Naive B cell (primary cell): ENCODE measurements around the gene SLC16A3. TPM values are rescaled to one million over a fixed set of nuclear protein-coding genes. Genes with fewer than 3 reads are reported as not detected.

Experiments used
- ATAC-seq, 2 donors: fragments of 150-1000 bp; cut with Tn5 transposase; 2 replicates each; pipeline ENCODE4 v1.10.0; 2021; ENCODE audit warnings: low read depth in 2 of 2, mild to moderate bottlenecking in 2 of 2, moderate library complexity in 2 of 2
- DNase-seq: peaks from one replicate; pipeline ENCODE4 v3.0.0; 2022
- H3K27ac Mint-ChIP-seq, 6 donors: one replicate each; pipeline ENCODE4 v1.8.0; 2020 to 2022; ENCODE audit warnings: mild to moderate bottlenecking in 6 of 6, mixed read lengths in 6 of 6, moderate library complexity in 5 of 6, inconsistent platforms in 2 of 6
- H3K27me3 Mint-ChIP-seq, 3 donors: one replicate each; pipeline ENCODE4 v1.8.0; 2021 to 2022; ENCODE audit warnings: mixed read lengths in 3 of 3, mild to moderate bottlenecking in 1 of 3
- H3K36me3 Mint-ChIP-seq, 2 donors: one replicate each; pipeline ENCODE4 v1.8.0; 2020 to 2022; ENCODE audit warnings: mixed read lengths in 2 of 2, inconsistent platforms in 1 of 2, mild to moderate bottlenecking in 1 of 2
- H3K4me1 Mint-ChIP-seq, 3 donors: one replicate each; pipeline ENCODE4 v1.8.0; 2020 to 2022; ENCODE audit warnings: mixed read lengths in 3 of 3, inconsistent platforms in 1 of 3, mild to moderate bottlenecking in 1 of 3, moderate library complexity in 1 of 3
- H3K4me3 Mint-ChIP-seq, 8 donors: one replicate each; pipeline ENCODE4 v1.8.0; 2020 to 2022; ENCODE audit warnings: mild to moderate bottlenecking in 8 of 8, mixed read lengths in 8 of 8, moderate library complexity in 8 of 8, inconsistent platforms in 2 of 8
- H3K9me3 Mint-ChIP-seq, 7 donors: one replicate each; pipeline ENCODE4 v1.8.0; 2020 to 2022; ENCODE audit warnings: mixed read lengths in 7 of 7, mild to moderate bottlenecking in 5 of 7, inconsistent platforms in 2 of 7, moderate library complexity in 1 of 7
- polyA plus RNA-seq, 6 donors: library from polyadenylated mRNA; unstranded; fragments of 300-500 nt; fragmentation: Illumina TruSeq; gene quantifications; one replicate each; pipeline ENCODE4 v1.2.3, GENCODE V29; 2021; ENCODE audit warnings: low read depth in 6 of 6

Gene SLC16A3
- polyA plus RNA-seq, 6 donors from 2014 or later: 1.9 to 3.6 (median 1.9) TPM

DNA sequence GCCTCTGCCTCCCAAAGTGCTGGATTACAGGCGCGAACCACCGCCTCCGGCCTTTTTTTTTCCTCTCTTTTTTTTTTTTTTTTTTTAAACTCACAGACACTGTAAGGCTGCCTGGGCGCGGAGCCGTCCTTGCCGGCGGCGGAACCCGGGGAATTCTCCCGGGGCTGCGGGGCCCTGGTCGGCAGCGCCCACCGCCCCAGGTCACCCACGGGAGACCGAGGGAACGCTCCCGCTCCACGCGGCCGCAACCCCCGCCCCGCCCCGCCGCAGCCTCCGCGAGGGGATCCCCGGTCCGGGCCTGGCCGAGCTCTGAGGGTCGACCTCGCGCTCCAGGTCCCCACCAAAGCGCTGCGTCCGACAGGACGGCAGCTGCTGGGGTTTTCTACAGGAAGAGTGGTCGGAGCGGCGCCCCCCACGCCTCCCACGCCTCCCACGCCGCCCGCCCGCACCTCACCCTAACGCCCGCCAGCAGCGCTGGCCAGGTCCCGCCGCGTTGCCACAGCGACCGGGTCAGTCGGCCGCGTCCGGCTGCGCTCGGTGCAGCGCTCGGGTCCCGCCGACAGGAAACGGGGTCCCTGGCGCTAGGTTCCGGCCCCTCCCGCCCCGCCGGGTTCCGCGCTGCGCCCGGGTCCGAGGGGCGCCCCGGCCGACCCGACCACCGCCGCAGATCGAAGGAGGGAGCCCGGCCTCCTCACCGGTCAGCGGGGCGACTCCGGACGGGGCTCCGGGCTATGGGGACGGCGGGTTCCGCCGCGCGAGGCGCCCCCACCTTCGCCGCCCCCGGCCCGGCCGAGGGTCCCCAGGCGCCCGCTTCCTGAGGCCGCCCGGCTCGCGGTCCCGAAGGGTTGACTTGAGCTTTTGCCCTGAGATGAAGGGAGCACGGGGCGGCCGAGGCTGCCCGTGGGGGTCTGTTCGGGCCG is 16.3 kb upstream of the SLC16A3 start, which contains the start of gene CCDC57:
CCDC57 (minus strand) TSS at position 512 of the 920 bp plus-strand sequence. CDS start 10,898 bp downstream, outside the sequence.
- H3K27ac Mint-ChIP-seq: peak within 1 kb of the TSS; percentile 47 to 93 (median 84)
- peak; percentile 76 for DNase-seq
- H3K4me3 Mint-ChIP-seq: peak within 1 kb of the TSS; percentile 77 to 90 (median 82)
- H3K9me3 Mint-ChIP-seq: no peaks in the 10 kb centered on the region
- ATAC-seq: peak; percentile 60 to 69
- peaks cover 26 to 36% (median 31%) of the 10 kb centered on the region in 3 donors for H3K4me1 Mint-ChIP-seq
- no peaks in the 10 kb centered on the region for H3K36me3 Mint-ChIP-seq
- no peaks in the 10 kb centered on the region for H3K27me3 Mint-ChIP-seq

DNA sequence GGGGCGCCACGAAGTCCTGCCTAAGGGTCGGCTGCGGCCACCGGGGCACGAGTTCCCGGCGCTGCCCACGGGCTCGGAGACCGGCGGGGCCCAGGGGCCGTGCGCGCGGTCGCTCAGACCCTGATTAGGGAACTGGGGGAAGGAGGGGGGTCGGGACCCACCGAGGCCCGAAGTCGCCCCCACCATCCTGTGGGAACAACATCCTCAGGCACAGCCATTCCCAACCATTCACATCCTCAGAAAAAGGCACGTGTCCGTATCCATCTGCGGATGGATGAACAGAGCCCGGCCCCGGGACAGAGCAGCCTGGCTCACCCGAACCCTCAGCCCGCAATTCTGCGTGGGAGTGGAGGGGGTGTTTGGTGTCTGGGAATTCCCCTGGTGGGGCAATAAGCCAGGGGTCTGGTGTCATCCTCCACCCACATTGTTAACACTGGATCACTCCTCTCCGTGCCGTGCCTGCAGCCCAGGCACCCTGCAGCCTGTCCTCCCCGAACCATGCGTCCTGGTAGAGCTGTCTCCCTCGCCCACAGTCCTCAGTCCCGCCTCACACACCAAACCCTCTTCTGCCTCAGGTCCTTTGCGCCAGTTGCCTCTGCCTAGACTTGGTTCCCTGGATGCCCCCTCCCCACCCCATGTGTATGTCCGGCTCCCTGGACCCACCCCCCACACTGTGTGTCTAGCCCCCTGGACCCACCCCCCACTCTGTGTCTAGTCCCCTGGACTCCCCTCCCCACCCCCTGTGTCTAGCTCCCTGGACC is 15.4 kb upstream of the SLC16A3 start:
- H3K36me3 Mint-ChIP-seq: no peaks in the 10 kb centered on the region
- ATAC-seq (peak in 1 of 2 donors; percentile 7), DNase-seq (no peak)
- no peaks in the 10 kb centered on the region for H3K9me3 Mint-ChIP-seq
- H3K4me3 Mint-ChIP-seq: peak overlapping the region; percentile 68 to 90 (median 80)
- H3K4me1 Mint-ChIP-seq: peaks cover 26 to 36% (median 31%) of the 10 kb centered on the region in 3 donors
- H3K27me3 Mint-ChIP-seq: peaks cover 0 to under 1% (median 0%) of the 10 kb centered on the region in 3 donors
- peak overlapping the region; percentile 41 to 93 (median 84) for H3K27ac Mint-ChIP-seq

DNA sequence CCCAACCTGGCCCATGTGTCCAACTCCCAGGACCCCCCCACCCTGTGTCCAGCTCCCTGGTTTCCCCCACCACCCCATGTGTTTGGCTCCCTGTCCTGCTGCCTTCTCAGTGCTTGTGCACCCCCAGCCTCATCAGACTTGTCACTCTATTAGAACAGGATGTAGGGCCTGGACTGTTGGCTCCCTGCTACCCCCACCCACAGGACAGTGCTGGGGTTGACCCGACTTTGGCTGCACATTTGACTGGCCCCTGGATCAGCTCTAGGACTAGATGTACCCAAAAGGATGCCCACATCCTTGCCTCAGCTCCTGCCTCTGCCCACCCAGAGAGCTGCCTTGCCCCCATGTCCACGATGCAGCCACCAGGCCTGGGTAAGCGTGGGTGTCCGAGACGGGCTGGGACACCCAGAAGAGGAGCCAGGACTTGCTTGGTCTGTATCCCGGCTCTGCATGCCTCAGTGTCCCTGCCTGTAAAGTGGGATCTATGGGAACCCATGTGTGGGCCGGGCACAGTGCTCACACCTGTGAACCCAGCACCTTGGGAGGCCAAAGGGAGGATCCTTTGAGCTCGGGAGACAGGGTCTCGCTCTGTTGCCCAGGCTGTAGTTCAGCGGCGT is 14.7 kb upstream of the SLC16A3 start:
- H3K36me3 Mint-ChIP-seq: no peaks in the 10 kb centered on the region
- peak overlapping the region in 7 of 8 donors; percentile 59 to 86 (median 77) for H3K4me3 Mint-ChIP-seq
- DNase-seq: no peak
- H3K9me3 Mint-ChIP-seq: no peaks in the 10 kb centered on the region
- H3K27me3 Mint-ChIP-seq: peaks cover 0 to 6% (median 0%) of the 10 kb centered on the region in 3 donors
- ATAC-seq: no peak
- H3K27ac Mint-ChIP-seq: peak overlapping the region in 5 of 6 donors; percentile 22 to 93 (median 84)
- peaks cover 26 to 36% (median 31%) of the 10 kb centered on the region in 3 donors for H3K4me1 Mint-ChIP-seq

DNA sequence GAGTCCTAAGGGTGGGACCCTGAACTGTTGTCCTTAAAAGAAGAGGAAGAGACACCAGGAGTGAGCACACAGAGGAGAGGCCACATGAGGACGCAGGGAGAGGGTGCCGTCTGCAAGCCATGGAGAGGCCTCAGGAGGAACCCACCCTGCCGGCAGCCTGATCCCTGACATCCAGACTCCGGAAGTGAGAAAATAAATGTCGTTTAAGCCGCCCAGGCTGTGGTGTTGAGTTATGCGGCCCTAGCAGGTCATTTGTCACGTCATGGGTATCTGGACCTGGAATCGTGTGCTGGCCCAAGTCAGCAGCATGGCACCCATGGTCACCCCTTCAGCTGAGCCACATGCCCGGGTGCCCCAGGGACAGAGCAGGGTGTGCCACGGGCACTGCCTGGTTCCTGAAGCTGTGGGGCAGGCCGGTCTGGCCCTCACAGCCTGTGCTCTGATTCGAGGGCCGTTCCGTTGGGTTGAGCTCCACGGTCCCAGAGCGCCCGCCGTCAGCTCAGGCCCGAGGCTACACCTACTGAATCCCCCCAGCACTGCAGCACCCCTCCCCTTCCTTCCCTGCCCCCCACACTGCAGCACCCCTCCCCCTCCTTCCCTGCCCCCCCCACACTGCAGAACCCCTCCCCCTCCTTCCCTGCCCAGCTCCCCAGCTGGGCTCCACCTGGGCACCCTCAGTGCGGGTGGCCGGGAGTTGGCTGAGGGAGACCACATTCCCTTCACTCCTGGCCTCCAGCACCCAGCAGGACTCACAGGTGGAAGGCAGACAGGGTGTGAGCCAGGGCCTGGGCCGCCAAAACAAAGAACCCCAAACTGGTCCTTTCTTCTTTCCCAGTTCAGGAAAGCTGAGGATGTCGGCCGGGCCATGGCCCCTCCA is 13.5 kb upstream of the SLC16A3 start:
- H3K4me1 Mint-ChIP-seq: peaks cover 25 to 36% (median 26%) of the 10 kb centered on the region in 3 donors
- H3K4me3 Mint-ChIP-seq: peak overlapping the region in 7 of 8 donors; percentile 2 to 86 (median 36)
- H3K36me3 Mint-ChIP-seq: no peaks in the 10 kb centered on the region
- H3K9me3 Mint-ChIP-seq: no peaks in the 10 kb centered on the region
- no peak for ATAC-seq
- peaks cover 0 to 6% (median under 1%) of the 10 kb centered on the region in 3 donors for H3K27me3 Mint-ChIP-seq
- DNase-seq: no peak
- peak overlapping the region in 4 of 6 donors; percentile 85 to 95 (median 90) for H3K27ac Mint-ChIP-seq

DNA sequence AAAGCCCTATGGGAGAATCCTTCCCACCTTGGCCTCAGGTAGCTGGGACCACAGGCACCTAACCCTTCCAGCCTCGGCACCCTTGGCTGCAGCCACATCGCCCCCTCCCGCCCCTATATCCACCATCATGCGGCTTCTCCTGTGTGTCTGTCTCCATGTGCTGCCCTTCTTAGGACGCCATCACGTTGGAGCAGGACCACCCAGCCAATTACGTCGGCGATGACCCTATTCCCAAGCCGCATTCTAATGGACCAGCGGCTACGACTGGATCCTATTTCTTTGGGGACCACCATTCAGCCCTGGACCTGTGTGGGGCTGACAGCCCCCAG is 12.9 kb upstream of the SLC16A3 start:
- H3K27me3 Mint-ChIP-seq: peaks cover 0 to 6% (median 4%) of the 10 kb centered on the region in 3 donors
- peaks cover 25 to 36% (median 26%) of the 10 kb centered on the region in 3 donors for H3K4me1 Mint-ChIP-seq

DNA sequence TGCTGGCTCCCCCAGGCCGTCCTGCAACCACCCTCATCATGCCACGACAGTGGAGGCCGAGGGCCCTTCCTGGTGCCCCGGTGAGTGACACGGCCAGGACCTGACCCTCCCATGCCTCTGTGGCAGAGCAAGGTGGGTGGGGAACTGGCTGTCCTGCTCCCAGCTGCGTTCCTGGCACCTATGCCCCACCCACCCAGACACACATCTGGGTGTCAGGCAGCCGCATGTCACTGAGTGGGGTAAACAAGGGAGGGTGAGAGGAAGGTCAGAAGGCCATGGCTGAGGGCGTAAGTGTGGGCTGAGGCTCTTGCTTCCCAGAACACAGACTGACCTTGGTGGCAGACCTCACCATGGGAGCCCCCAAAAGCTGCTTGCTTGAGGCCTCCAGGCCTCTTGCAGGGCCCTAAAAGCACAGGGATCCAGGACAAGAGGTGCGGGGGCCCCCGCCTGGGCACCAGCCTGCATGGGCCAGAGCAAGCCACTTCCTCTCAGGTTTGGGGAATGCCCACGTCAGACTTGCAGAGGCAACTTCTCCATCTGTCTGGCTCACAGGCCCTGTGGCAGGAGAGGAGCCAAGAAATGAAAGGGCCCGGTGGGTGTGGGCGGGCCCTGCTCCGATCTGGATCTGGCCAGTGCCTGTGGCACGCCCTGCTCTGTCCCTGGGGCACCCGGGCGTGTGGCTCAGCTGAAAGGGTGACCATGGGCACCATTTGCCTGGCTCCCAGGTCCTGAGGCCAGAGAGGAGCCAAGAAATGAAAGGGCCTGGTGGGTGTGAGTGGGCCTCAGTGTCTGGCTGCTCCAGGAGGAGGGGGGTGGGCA is 12.3 kb upstream of the SLC16A3 start:
- DNase-seq (peak; percentile 74), ATAC-seq (peak; percentile 82 to 85)
- H3K4me1 Mint-ChIP-seq: peaks cover 25 to 35% (median 26%) of the 10 kb centered on the region in 3 donors
- no peaks in the 10 kb centered on the region for H3K36me3 Mint-ChIP-seq
- H3K27ac Mint-ChIP-seq: peak overlapping the region in 5 of 6 donors; percentile 89 to 95 (median 92)
- no peaks in the 10 kb centered on the region for H3K9me3 Mint-ChIP-seq
- H3K27me3 Mint-ChIP-seq: peaks cover 4 to 6% (median 5%) of the 10 kb centered on the region in 3 donors
- peak overlapping the region; percentile 39 to 79 (median 50) for H3K4me3 Mint-ChIP-seq

More for the DNA sequence above, 12.9 kb upstream of the SLC16A3 start:
- H3K36me3 Mint-ChIP-seq: no peaks in the 10 kb centered on the region
- peak overlapping the region in 5 of 8 donors; percentile 39 to 65 (median 49) for H3K4me3 Mint-ChIP-seq
- no peaks in the 10 kb centered on the region for H3K9me3 Mint-ChIP-seq
- ATAC-seq: no peak
- no peak for DNase-seq
- peak overlapping the region in 5 of 6 donors; percentile 89 to 95 (median 92) for H3K27ac Mint-ChIP-seq

DNA sequence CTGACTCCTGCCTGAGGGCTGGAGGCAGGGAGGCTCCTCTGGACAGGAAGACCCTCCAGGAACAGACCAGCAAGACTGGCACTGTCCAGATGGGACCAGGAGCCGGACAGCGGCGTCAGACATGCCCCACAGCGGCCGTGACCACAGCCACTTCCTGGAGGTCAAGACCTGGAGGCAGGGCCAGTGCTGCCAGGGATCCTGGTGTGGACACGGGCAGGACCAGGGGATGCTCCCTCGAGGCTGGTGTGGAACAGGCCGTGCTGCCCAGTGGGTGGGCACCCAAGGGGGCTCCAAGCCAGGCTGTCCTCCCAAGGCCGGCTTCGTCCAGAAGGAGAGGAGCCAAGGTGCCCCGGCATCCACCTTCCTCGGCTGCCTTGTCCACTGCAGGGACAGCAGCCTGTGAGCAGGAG is 11.7 kb upstream of the SLC16A3 start:
- peaks cover 25 to 29% (median 26%) of the 10 kb centered on the region in 3 donors for H3K4me1 Mint-ChIP-seq
- H3K9me3 Mint-ChIP-seq: no peaks in the 10 kb centered on the region
- no peak for ATAC-seq
- H3K27ac Mint-ChIP-seq: peak overlapping the region in 3 of 6 donors; percentile 89 to 95 (median 92)
- no peak for DNase-seq
- H3K4me3 Mint-ChIP-seq: peak overlapping the region in 2 of 8 donors; percentile 20 to 49
- H3K27me3 Mint-ChIP-seq: peaks cover 4 to 8% (median 6%) of the 10 kb centered on the region in 3 donors
- no peaks in the 10 kb centered on the region for H3K36me3 Mint-ChIP-seq

DNA sequence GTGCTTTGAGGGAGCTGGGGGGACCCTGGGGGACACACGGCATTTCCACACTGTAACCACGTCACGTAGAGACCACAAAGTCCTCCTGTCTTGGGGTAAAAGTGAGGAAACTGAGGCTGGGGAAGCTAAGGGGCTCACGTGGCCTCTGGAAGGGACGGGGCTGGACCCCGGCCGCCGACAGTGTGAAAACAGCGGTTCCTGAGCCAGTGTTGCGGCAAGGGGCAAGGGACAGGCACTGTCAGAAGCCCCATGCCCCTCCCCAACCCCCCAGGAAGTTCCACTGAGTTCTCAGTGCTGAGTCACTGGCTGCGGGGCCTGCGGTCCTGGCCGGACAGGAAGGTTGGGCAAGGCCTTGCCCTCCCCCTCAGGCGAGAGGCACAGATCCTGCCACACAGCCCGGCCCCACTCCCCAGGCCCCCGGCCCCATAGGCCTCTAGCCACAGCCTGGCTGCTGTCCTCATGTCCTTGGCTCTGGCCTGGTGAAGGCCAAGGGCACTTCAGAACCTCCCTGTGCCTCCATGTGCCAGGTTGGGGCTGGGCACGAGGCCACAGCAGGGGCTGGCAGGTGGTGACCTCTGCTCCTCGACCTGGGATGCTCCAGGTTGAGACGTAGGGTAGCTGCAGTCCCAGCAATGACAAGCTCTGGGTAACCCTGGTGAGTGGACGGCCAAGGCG is 11.2 kb upstream of the SLC16A3 start:
- ATAC-seq: no peak
- peaks cover 4 to 8% (median 6%) of the 10 kb centered on the region in 3 donors for H3K27me3 Mint-ChIP-seq
- H3K9me3 Mint-ChIP-seq: no peaks in the 10 kb centered on the region
- H3K4me3 Mint-ChIP-seq: peak overlapping the region in 1 of 8 donors; percentile 29
- no peaks in the 10 kb centered on the region for H3K36me3 Mint-ChIP-seq
- H3K4me1 Mint-ChIP-seq: peaks cover 25 to 28% (median 26%) of the 10 kb centered on the region in 3 donors
- no peak for DNase-seq
- no peak overlapping the region for H3K27ac Mint-ChIP-seq

DNA sequence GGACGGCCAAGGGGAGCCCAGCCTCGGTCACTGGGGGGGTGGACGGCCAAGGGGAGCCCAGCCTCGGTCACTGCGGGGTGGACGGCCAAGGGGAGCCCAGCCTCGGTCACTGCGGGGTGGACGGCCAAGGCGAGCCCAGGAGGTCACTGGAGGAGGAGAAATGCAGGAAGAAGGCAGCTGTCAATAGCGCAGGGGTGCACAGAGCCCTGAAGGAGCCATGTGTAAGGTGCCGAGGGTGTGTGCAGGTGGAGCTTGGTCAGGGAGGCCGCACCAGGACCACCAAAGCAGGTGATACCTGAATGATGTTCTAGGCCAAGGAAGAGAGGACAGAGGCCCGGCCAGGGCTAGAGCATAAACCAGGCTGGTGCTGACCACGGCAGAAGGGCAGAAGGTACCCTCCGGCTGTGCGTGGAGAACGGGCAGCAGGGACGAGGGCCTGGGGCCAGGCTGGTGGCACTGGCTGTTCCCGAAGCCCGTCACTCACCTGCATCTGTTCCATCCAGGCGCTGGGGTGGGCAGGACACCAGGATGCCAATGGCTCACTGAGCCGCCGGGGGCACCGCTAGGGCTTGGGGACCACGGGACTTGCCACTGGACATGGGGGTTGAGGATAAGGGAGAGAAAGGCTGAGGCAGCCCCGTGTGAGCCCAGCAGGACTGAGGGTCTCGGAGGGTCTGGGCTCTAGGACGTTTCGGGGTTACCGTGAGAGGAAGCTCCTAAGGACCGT is 10.3 kb upstream of the SLC16A3 start:
- no peak for DNase-seq
- Mint-ChIP-seq H3K27me3 (peaks cover 4 to 8% (median 6%) of the 10 kb centered on the region in 3 donors), H3K36me3 (no peaks in the 10 kb centered on the region), H3K9me3 (no peaks in the 10 kb centered on the region), H3K4me1 (peaks cover 25 to 27% (median 25%) of the 10 kb centered on the region in 3 donors), H3K4me3 (no peak overlapping the region), H3K27ac (peak overlapping the region in 1 of 6 donors; percentile 53)
- no peak for ATAC-seq

DNA sequence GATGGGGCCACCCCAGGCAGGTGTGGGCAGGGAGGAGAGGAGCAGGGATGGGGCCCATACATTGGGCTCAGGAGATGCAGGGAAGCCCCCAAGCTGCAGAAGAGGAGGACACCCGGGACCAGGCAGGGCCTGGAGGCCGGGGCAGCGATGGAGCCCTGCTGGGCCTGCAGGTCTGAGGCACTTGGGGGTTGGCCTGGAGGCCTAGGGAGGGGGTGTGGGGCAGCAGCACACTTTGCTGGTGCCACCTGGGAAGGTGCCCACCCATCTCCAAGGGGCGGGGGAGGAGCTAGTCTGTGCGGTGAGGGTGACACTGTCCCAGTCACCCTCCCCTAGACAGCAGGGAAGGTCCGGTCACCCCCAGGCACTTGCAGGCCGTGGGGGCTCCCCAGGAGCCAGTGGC is 9.8 kb upstream of the SLC16A3 start:
- peaks cover 23 to 24% (median 23%) of the 10 kb centered on the region in 3 donors for H3K4me1 Mint-ChIP-seq
- no peak overlapping the region for H3K4me3 Mint-ChIP-seq
- DNase-seq: no peak
- peaks cover 4 to 8% (median 6%) of the 10 kb centered on the region in 3 donors for H3K27me3 Mint-ChIP-seq
- H3K27ac Mint-ChIP-seq: peak overlapping the region in 1 of 6 donors; percentile 5
- no peaks in the 10 kb centered on the region for H3K9me3 Mint-ChIP-seq
- no peaks in the 10 kb centered on the region for H3K36me3 Mint-ChIP-seq
- no peak for ATAC-seq
